ENCODE measurements around the gene CBX8.

The CBX8 gene

GRCh38 chr17:79792984-79793923 is 3.6 kb downstream of the CBX8 start:
- no peak for DNase-seq (ENCODE audit: low read depth in 2 of 2)

DNA sequence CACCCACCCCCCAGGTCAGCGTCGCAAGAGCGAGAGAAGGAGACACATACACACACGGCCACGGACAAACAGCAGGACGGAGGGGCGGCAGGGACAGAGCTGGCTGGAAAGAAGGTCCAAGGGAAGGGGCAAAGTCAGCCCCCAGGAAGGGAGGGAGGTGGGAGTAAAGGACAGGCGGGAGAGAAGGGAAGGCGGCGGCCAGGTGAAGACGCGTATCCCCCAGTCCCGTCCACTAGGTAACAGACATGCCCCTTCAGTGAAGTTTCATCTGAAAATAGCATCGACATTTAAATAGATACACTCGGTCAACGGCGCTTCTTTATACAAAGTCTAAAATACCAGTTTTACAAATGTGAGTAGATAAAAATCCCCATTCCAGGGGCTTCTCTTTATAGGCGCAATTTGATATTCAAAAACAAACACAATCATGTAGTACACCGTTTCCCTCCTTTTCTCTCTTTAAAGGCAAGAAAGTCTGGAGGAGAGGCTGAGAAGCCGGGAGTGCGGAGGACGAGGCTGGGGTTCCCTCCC is 4.5 kb downstream of the CBX8 start:
- DNase-seq (ENCODE audit: low read depth in 2 of 2) = no peak

DNA sequence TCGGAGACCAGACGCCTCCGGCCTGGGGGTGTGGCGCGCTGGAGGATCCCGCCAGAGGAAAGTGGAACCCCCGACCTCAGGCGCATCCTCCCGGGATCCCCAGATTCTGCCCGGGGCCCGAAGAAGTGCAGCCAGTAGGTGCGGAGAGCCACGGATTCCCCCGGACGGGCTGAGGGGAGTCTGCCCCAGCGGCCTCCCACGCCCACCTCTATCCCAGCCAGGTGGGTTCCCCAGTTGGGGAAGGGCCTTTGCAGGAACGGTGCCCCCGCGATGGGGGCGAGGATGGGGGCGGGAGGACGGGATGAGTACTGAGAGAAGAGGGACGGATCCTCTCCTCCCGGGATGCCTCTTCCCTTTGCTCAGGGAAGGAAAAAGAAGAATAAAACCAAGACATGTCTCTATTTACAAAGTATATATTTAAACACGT is 5.1 kb downstream of the CBX8 start:
- DNase-seq (ENCODE audit: low read depth in 2 of 2) = no peak

- no peak for DNase-seq (ENCODE audit: low read depth in 2 of 2)
These were observed 5.8 kb downstream of the CBX8 start for GRCh38 chr17:79790805-79791734.

GRCh38 chr17:79789943-79790804 is 6.7 kb downstream of the CBX8 start:
- DNase-seq (ENCODE audit: low read depth in 2 of 2) = no peak

GRCh38 chr17:79788989-79789942 is 7.6 kb downstream of the CBX8 start:
- DNase-seq (ENCODE audit: low read depth in 2 of 2) = no peak

DNA sequence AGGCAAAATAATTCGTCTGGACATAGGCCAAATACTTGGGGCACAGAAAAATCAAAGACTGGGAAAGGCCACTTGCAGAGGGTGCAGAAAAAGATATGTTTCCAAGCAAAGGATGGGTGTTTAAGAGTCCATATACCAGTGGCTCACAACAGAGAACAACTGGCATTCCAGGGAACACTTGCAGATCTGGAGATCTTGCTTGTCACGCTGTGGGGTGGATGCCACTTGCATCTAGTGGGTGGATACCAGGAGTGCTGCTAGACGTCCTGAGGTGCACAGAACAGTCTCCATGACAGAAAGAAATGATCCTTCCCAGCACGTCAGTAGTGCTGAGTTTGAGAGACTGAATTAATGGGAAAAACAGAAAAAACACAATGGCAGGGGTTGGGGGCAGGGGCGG is 8.4 kb downstream of the CBX8 start:
- DNase-seq (ENCODE audit: low read depth in 2 of 2) = no peak

DNA sequence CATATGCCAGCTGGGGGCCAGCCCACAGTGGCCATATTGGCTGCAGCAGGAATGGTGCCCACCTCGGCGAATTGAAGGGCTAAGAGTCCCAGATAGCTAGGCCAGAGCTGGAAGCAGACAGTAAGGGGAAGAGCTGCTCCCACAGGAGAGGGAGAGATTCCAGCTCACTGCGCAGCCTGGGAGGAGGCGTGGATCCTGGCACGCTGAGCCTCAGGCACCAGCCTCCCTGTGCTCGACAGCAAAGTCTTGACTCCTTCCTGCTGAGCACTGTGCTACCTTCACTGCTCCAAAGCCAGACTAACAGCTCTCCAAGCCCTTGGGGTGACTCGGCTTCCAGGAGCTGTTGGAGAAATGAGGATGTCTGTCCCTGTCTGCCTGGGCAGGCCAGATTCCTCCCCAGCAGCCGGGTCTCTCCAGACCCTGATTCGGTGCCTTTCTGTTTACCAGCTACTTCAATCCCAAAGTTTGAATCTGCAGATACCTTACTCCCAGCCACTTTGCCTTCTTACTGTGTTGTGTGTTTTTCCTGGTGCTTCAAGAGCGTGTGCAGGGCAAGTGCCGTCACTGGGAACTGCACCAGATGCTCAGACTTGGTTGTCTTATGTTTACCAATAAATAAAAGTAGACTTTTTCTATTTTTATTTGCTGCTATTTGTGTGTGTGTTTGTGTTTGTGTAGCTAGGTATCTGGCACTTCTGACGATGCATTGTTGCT is 9.8 kb downstream of the CBX8 start:
- no peak for DNase-seq (ENCODE audit: low read depth in 2 of 2)

- no peak for DNase-seq (ENCODE audit: low read depth in 2 of 2)
These were observed 10.7 kb downstream of the CBX8 start for GRCh38 chr17:79785900-79786810.

- DNase-seq (ENCODE audit: low read depth in 2 of 2) = no peak
These were observed 11.6 kb downstream of the CBX8 start for GRCh38 chr17:79785017-79785899.

GRCh38 chr17:79784353-79785016 is 12.4 kb downstream of the CBX8 start:
- DNase-seq (ENCODE audit: low read depth in 2 of 2) = no peak

GRCh38 chr17:79783891-79784290 is 13.0 kb downstream of the CBX8 start:
- no peak for DNase-seq (ENCODE audit: low read depth in 2 of 2)

DNA sequence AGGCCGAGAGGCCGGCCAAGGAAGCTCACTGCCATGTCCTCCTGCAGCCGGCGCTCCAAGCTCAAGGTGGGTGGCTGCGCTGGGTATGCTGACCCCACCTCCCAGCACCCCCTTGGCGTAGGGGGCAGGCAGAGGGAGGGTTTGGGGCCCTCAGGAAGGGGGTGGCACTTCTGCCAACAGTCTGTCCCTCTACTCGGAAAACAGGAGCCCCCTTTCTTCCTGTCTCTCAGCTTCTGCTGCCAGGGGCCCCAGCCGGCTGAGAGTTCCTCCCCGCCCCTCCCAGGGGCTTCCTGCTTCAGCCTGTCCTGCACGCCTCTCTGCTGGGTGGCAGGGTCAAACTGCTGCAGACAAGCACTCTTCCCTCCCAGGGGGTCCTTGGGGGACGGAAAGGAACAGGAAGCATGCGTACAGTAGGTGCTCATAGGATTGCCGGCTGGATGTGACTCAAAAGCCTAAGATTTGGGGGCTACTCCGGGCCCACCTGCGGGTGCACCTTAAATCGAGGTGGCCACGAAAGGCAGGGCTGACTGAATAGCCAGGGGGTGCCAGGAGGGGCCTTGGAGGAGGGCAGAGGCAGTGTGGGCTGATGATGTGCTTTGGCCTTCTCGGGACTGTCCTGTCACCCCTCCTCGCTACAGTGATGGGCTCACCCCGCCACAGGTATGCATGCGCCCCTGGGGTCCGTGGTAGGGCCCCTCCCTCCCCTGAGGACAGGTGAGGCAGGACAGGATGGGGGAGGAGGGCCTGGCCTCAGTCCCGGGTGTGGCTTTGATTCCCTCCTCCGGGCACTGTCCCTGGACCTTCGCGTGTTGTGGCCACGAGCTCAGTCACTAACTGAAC is 14.9 kb downstream of the CBX8 start:
- no peak for DNase-seq (ENCODE audit: low read depth in 2 of 2)

DNA sequence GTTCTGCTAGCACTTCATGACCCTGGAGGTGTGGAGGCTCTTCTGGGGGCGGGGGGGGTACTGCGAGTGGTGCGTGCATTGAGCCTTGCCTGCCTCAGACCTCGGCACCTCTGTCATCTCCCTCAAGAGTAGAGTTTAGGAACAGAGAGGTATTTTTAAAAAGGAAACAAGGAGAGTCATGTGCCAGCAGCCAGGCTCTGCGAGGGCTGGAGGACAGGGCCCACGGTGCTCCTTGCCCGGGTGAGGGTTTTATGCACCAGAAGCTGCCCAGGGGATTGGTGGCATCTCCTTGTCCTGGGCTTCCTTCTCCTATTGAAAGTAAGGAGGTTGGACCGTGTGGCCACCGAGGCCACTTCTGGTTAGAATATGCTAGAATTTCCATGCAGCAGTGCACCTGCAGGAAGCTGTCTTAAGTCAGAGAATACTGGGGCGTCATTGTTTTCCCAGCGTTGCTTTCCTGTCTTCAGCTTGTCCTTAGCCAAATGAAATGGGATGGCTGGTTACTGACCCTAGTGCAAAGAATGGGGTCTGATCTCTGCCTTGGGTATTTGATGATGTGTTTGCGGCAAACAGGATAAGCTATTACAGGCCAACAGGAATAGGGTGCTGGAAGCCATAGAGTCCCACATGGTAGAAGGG is 15.7 kb downstream of the CBX8 start:
- DNase-seq (ENCODE audit: low read depth in 2 of 2) = no peak

DNA sequence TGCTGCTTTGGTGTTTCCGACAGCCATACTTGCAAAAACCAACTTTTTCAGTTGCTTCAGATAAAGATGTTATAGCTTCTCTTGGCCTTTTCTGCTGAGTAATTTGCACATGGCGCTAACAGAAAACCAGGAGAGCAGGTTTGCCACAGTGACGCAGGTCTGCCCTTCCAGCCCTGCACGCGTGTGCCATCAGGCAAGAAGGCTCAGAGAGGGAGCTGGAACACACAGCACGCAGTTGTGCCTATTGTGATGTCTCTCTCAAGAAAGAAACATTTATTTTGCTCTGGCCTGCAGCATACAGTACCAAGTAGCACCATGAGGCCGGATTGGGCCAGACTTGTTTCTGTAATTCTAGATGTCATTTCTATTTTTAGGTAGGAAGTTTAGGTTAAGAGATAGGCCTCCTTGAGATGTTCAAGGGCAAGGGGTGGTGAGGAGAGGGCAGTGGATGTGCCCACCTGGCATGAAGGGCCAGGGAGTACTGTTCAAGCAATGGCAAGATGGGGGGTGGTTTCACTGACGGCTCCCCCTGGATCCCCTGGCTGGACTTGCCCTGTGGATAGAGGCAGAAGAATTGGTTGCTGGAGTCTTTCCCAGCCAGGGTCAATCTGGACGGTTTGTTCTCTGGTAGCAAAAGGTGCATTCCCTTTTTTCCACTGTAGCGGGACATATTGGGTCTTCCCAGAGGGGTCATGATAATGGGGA is 17.1 kb downstream of the CBX8 start:
- DNase-seq (ENCODE audit: low read depth in 2 of 2) = no peak
